Fibroblast of skin of back (primary cell): ENCODE results near the gene ANKFN1.

Source experiments
- DNase-seq: peaks from one replicate; pipeline ENCODE4 v3.0.0-alpha.2; 2013

Gene ANKFN1

GRCh38 chr17:56449176-56449575, 295.9 kb downstream of the ANKFN1 start:
- DNase-seq: no peak

DNA sequence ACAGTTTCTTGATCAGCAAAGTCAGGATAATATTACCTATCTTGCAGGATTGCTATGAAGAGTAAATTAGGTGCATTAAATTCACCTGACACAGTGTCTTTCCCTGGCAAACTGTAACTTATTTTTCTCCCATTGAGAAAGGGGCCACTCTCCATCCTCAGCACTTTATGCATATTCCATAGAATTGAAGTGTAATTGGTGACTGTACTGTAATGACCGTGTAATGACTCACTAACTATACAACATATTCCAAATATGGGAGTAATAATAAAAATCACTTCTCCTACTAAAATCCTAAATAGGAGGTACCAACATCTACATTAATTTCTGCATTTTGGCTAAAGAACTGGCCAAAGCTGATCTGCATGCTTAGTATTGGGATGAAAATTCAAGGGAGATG, 298.4 kb downstream of the ANKFN1 start:
- peak; percentile 45 for DNase-seq

- DNase-seq: no peak
Observed at GRCh38 chr17:56452461-56452860, 299.2 kb downstream of the ANKFN1 start.

GRCh38 chr17:56457501-56457900, 304.2 kb downstream of the ANKFN1 start:
- DNase-seq: no peak

GRCh38 chr17:56465886-56466285, 312.6 kb downstream of the ANKFN1 start:
- no peak for DNase-seq

GRCh38 chr17:56468840-56469239, 315.6 kb downstream of the ANKFN1 start:
- DNase-seq: no peak

GRCh38 chr17:56471696-56472095, 318.4 kb downstream of the ANKFN1 start:
- no peak for DNase-seq

DNA sequence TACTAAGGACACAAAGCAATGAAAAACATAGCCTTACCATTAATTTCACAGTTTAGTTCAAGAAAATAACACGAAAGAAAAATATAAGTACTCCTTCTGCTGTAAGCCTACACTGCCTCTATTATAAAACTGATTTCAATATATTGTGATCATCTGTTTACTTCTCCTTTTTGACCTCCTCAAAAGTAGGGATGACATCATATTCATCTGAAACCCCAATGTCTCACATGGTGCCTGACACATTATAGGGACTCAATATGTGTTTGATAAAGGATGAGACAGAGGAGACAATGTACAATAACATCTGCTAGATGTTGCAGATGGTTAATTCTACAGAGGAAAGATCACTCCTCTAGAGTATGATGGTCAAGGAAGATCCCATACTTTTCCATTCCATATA, 321.8 kb downstream of the ANKFN1 start:
- DNase-seq: no peak

GRCh38 chr17:56478836-56479447, 325.7 kb downstream of the ANKFN1 start:
- DNase-seq: peak; percentile 15

- no peak for DNase-seq
Observed at GRCh38 chr17:56480501-56480900, 327.2 kb downstream of the ANKFN1 start.

GRCh38 chr17:56481659-56482058, 328.4 kb downstream of the ANKFN1 start:
- no peak for DNase-seq

- no peak for DNase-seq
Observed at GRCh38 chr17:56482229-56482628, 329.0 kb downstream of the ANKFN1 start.

DNA sequence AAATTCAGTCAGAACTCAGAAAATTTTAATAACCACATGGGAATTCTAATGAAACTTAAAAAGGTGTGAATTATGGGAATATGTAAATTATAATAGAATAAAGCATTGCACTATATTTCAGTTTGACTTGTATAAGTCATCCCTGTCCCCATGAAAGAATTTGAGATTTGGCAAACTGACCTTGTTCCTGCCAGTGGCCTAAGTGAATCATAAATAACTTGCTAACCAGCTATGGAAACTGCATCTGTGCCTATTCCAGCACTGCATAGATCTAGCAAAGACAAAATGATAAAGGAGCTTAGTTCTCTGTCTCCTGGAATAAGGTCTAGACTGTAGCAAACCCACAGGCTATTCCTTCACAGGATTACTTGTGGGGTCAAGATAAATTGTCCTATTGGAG, 333.5 kb downstream of the ANKFN1 start:
- DNase-seq: no peak

DNA sequence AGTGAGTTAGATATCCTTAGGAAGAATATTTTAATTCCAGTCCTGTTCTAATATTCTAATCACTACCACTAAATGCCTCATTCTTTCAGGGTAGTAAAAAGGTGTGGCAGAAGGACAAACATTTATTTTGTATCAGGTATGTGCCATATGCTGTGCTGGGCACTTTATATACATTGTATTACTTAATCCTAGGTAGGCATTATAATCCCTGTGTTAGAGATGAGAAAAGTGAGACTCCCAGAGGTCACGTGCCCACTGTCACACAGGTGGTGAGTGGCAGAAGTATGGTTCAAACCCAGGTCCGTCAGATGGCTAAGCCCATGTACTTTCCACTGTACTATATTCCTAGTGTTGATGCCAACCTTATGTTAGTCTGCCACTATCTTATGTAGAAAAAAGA, 335.5 kb downstream of the ANKFN1 start:
- DNase-seq: no peak

GRCh38 chr17:56489980-56490379, 336.7 kb downstream of the ANKFN1 start:
- DNase-seq: no peak

- DNase-seq: no peak
Observed at GRCh38 chr17:56495556-56495955, 342.3 kb downstream of the ANKFN1 start.

GRCh38 chr17:56497132-56497531, 343.9 kb downstream of the ANKFN1 start:
- DNase-seq: no peak

- DNase-seq: peak; percentile 28
Observed at GRCh38 chr17:56499799-56500388, 346.6 kb downstream of the ANKFN1 start.

GRCh38 chr17:56502120-56502654, 348.9 kb downstream of the ANKFN1 start:
- DNase-seq: no peak

DNA sequence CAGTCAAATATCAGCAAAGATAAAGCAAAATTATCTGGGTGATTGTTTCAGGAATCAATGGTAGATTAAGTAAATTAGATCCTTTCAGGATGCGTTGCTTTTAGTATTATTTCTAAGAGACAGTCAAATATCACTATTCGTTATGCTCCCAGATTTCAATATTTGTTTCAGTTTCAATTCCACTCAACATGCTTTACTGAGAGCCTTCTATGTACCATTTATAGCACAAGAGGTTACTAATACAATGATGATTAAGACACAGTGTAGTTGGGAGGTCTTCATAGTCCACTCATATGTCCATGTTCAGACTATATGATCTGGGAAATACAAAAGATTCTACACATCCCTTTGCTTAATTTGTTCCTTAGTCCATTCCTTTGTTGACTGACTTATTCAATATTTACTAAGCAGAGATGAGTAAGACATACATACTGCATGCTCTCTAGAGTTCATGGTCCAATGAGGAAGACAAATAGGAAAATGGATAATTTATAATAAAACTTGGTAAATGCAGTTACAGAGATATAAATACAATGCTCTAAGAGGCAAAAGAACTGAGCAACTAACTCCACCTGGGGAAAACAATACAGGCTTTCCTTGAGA, 352.0 kb downstream of the ANKFN1 start:
- DNase-seq: no peak

DNA sequence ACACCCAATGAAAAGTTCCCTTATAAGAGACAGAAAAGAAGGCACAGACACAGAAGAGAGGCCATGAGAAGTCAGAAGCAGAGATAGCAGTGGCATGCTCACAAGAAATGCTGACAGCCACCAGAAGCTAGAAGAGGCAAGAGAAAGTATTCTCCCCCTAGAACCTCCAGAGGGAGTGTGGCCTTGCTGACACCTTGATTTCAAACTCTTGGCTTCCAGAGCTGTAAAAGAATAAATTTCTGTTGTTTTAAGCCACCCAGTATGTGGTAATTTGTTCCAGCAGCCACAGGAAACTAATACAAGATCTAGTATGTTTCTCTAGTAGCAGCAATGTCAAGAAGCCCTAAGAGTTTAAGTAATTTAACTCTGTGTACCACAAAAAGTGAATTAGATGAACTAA, 353.1 kb downstream of the ANKFN1 start:
- no peak for DNase-seq

- no peak for DNase-seq
Observed at GRCh38 chr17:56510554-56511342, 357.5 kb downstream of the ANKFN1 start.

GRCh38 chr17:56514264-56514663, 361.0 kb downstream of the ANKFN1 start:
- no peak for DNase-seq
